ENCODE data around the gene CISD1.
A peak's percentile ranks its signal among the peaks of the same experiment; 100 is the strongest.

CISD1 gene

GRCh38 chr10:58328233-58328632, 59.3 kb downstream of the CISD1 start:
- H3K36me3 ChIP-seq (ENCODE audit: insufficient read depth, low read length): no peaks in the 10 kb centered on the region
- H3K9me3 ChIP-seq (ENCODE audit: low read depth, low read length): no peaks in the 10 kb centered on the region
- DNase-seq (ENCODE audit: low read depth, low spot score): no peak
- no peak for TF ChIP-seq FOXP2 (optimal IDR thresholded peaks at IDR 0.05; ENCODE audit: control extremely low read depth, extremely low read length, insufficient read depth)
- H3K27ac ChIP-seq: no peak overlapping the region
- no peak overlapping the region for H3K9ac ChIP-seq (ENCODE audit: insufficient read length)
- no peak overlapping the region for H3K4me3 ChIP-seq

- no peak overlapping the region for H3K27ac ChIP-seq
- DNase-seq (ENCODE audit: low read depth, low spot score): no peak
- H3K4me3 ChIP-seq: no peak overlapping the region
- H3K9me3 ChIP-seq (ENCODE audit: low read depth, low read length): no peaks in the 10 kb centered on the region
- H3K9ac ChIP-seq (ENCODE audit: insufficient read length): no peak overlapping the region
- H3K36me3 ChIP-seq (ENCODE audit: insufficient read depth, low read length): no peaks in the 10 kb centered on the region
- TF ChIP-seq EZH2 (IDR thresholded peaks at IDR 0.05): no peak
- TF ChIP-seq FOXP2 (optimal IDR thresholded peaks at IDR 0.05; ENCODE audit: control extremely low read depth, extremely low read length, insufficient read depth): no peak
- no peak for TF ChIP-seq POLR2AphosphoS5 (IDR thresholded peaks at IDR 0.05; ENCODE audit: borderline replicate concordance, low read depth, low read length)
These were observed 61.5 kb downstream of the CISD1 start for GRCh38 chr10:58330431-58330830.

DNA sequence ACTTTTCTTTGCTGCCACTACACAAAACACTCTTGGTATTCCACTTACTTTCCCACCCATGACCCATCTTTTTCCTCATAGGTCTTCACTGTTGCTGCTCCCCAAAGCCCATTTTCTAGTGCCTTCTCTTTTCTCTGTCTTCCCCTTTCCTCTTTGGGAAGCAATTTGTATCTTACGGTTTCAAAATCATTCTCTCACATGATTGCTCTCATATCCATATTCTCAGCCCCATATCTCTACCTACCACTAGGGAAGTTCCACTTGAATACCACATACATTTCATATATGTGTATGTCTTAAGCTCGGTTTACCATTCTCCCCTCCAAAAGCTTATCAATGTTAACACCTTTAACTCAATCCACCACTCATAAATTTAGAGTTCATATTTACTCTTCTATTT, 62.7 kb downstream of the CISD1 start:
- Histone ChIP-seq H3K36me3 (ENCODE audit: insufficient read depth, low read length) (no peaks in the 10 kb centered on the region), H3K9ac (ENCODE audit: insufficient read length) (no peak overlapping the region), H3K4me3 (no peak overlapping the region), H3K27ac (no peak overlapping the region), H3K9me3 (ENCODE audit: low read depth, low read length) (no peaks in the 10 kb centered on the region)
- DNase-seq (ENCODE audit: low read depth, low spot score): no peak
- TF ChIP-seq EZH2 (IDR thresholded peaks at IDR 0.05): no peak
- no peak for TF ChIP-seq FOXP2 (optimal IDR thresholded peaks at IDR 0.05; ENCODE audit: control extremely low read depth, extremely low read length, insufficient read depth)
- TF ChIP-seq POLR2AphosphoS5 (IDR thresholded peaks at IDR 0.05; ENCODE audit: borderline replicate concordance, low read depth, low read length): no peak

GRCh38 chr10:58334817-58335305, 65.9 kb downstream of the CISD1 start, which contains the start of gene UBE2D1:
Gene UBE2D1 (plus strand): TSS chr10:58335006. CDS start chr10:58335202, 196 bp downstream.
- no peak for TF ChIP-seq FOXP2 (optimal IDR thresholded peaks at IDR 0.05; ENCODE audit: control extremely low read depth, extremely low read length, insufficient read depth)
- peak; percentile 81; the same call in 1 of the 2 replicates for TF ChIP-seq POLR2AphosphoS5 (IDR thresholded peaks at IDR 0.05; ENCODE audit: borderline replicate concordance, low read depth, low read length)
- no peaks in the 10 kb centered on the region for H3K36me3 ChIP-seq (ENCODE audit: insufficient read depth, low read length)
- no peaks in the 10 kb centered on the region for H3K9me3 ChIP-seq (ENCODE audit: low read depth, low read length)
- H3K4me3 ChIP-seq: peak within 1 kb of the TSS; percentile 80
- H3K27ac ChIP-seq: no peak within 1 kb of the TSS
- H3K9ac ChIP-seq (ENCODE audit: insufficient read length): peak within 1 kb of the TSS; percentile 79
- DNase-seq (ENCODE audit: low read depth, low spot score): no peak

DNA sequence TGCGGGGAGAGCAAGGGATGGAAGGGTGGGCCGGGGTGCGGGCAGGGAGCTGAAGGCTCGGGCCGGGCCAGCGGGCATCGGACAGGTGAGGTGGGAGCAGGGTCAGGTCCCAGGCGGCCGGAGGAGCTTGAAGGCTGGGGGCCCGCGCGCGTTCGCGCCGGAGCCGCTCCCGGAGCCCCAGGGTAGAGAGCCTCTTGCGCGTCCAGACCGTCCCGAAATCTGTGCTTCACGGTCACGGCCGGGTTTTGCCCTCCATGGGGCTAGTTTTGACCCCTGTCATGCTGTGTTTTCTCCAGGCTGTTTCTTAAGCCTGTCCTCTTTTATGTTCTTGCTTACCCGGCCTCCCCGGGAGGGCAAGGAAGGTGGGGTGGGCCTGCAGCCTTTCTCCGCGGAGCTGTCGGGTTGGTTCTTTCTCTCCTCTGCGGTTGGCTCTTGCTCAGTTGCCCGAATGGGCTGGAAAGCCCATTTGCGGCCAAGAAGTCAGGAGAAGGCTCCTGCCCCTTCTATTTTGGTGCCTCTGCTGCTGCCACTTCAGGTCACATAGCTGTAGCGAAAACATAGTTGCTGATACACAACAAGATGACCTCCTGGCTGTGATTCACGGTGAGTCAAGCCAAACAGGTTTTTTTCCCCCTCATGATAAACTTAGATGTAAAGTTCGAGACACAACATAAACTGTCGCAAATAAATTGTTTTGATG, 66.5 kb downstream of the CISD1 start:
- no peak for DNase-seq (ENCODE audit: low read depth, low spot score)
- Histone ChIP-seq H3K27ac (no peak overlapping the region), H3K36me3 (ENCODE audit: insufficient read depth, low read length) (no peaks in the 10 kb centered on the region), H3K9ac (ENCODE audit: insufficient read length) (peak overlapping the region; percentile 79), H3K9me3 (ENCODE audit: low read depth, low read length) (no peaks in the 10 kb centered on the region), H3K4me3 (peak overlapping the region; percentile 80)
- TF ChIP-seq FOXP2 (optimal IDR thresholded peaks at IDR 0.05; ENCODE audit: control extremely low read depth, extremely low read length, insufficient read depth): no peak
- TF ChIP-seq EZH2 (IDR thresholded peaks at IDR 0.05): no peak
- TF ChIP-seq POLR2AphosphoS5 (IDR thresholded peaks at IDR 0.05; ENCODE audit: borderline replicate concordance, low read depth, low read length): no peak

DNA sequence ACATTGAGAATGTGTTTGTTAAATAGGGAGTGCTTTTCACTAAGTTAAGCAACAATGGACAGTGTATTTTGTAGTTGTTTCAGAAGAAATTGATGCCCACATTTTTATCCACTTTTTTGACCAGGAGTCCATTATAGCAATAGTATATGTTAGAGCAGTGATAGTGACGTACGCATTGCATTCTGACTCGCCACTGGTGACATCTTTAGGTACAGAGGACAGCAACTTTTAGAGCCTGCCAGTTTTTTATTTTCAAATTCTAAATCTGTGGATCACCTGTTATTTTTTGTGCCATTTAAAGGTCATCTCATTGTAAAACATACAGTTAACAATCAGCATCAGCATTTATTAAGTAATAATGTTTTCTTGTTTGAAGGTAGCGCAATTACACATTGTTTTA, 67.3 kb downstream of the CISD1 start:
- TF ChIP-seq POLR2AphosphoS5 (IDR thresholded peaks at IDR 0.05; ENCODE audit: borderline replicate concordance, low read depth, low read length): no peak
- no peak for TF ChIP-seq EZH2 (IDR thresholded peaks at IDR 0.05)
- no peak for TF ChIP-seq FOXP2 (optimal IDR thresholded peaks at IDR 0.05; ENCODE audit: control extremely low read depth, extremely low read length, insufficient read depth)
- Histone ChIP-seq H3K9ac (ENCODE audit: insufficient read length) (no peak overlapping the region), H3K27ac (no peak overlapping the region)

More for the DNA sequence above, 67.3 kb downstream of the CISD1 start:
- no peaks in the 10 kb centered on the region for H3K36me3 ChIP-seq (ENCODE audit: insufficient read depth, low read length)
- DNase-seq (ENCODE audit: low read depth, low spot score): no peak
- peak overlapping the region; percentile 80 for H3K4me3 ChIP-seq
- H3K9me3 ChIP-seq (ENCODE audit: low read depth, low read length): no peaks in the 10 kb centered on the region
